Eye (tissue), 1 donor: ENCODE measurements around the gene MEIS2.

ENCODE experiments used
- DNase-seq: peaks from one replicate; pipeline ENCODE4 v3.0.0-alpha.2; 2015

Gene MEIS2

GRCh38 chr15:37097144-37097919 lies 3.0 kb downstream of the MEIS2 start:
- peak; percentile 85 for DNase-seq

GRCh38 chr15:37096558-37097143 lies 3.7 kb downstream of the MEIS2 start:
- no peak for DNase-seq

- DNase-seq = peak; percentile 71
These were observed 4.4 kb downstream of the MEIS2 start for GRCh38 chr15:37095770-37096557.

- peak; percentile 67 for DNase-seq
These were observed 5.2 kb downstream of the MEIS2 start for GRCh38 chr15:37094915-37095711.

GRCh38 chr15:37094333-37094914 lies 5.9 kb downstream of the MEIS2 start:
- no peak for DNase-seq

- DNase-seq = peak; percentile 44
These were observed 6.6 kb downstream of the MEIS2 start for GRCh38 chr15:37093480-37094332.

- DNase-seq = no peak
These were observed 9.7 kb downstream of the MEIS2 start for GRCh38 chr15:37090543-37091175.

- no peak for DNase-seq
These were observed 11.9 kb downstream of the MEIS2 start for GRCh38 chr15:37088436-37088835.

GRCh38 chr15:37087131-37087588 lies 13.2 kb downstream of the MEIS2 start:
- no peak for DNase-seq

- DNase-seq = no peak
These were observed 13.8 kb downstream of the MEIS2 start for GRCh38 chr15:37086521-37086920.

GRCh38 chr15:37086120-37086519 lies 14.2 kb downstream of the MEIS2 start:
- DNase-seq = no peak

- DNase-seq = no peak
These were observed 15.7 kb downstream of the MEIS2 start for GRCh38 chr15:37084602-37085001.

GRCh38 chr15:37083610-37084009 lies 16.7 kb downstream of the MEIS2 start:
- no peak for DNase-seq

GRCh38 chr15:37081983-37082382 lies 18.4 kb downstream of the MEIS2 start:
- peak; percentile 79 for DNase-seq

GRCh38 chr15:37080261-37080921 lies 20.0 kb downstream of the MEIS2 start:
- no peak for DNase-seq

GRCh38 chr15:37079726-37080125 lies 20.6 kb downstream of the MEIS2 start:
- DNase-seq = peak; percentile 70

- no peak for DNase-seq
These were observed 21.8 kb downstream of the MEIS2 start for GRCh38 chr15:37078566-37078965.

GRCh38 chr15:37077623-37078351 lies 22.6 kb downstream of the MEIS2 start:
- DNase-seq = peak; percentile 50

GRCh38 chr15:37076543-37076942 lies 23.8 kb downstream of the MEIS2 start:
- no peak for DNase-seq

GRCh38 chr15:37075777-37076176 lies 24.6 kb downstream of the MEIS2 start:
- no peak for DNase-seq
